Pancreas (tissue), 10 donors: ENCODE data around the gene DOK5. TPM values are rescaled to one million over a fixed set of nuclear protein-coding genes. Genes with fewer than 3 reads are reported as not detected.
A peak's percentile ranks its signal among the peaks of the same experiment; 100 is the strongest.

Experiments
- ATAC-seq, 4 donors: fragments of 200-7000 bp; cut with Tn5 transposase; one replicate each; pipeline versions ENCODE4 v1.8.0 to v1.9.1; 2020; ENCODE audit warnings: mild to moderate bottlenecking in 4 of 4, moderate library complexity in 4 of 4
- DNase-seq, 6 donors: peaks; one replicate each; pipeline ENCODE4 v3.0.0-alpha.2; 2020
- FAIRE-seq: peaks from 2 replicates; lab custom pipeline; 2012; peaks lifted over from hg19 to GRCh38; lab: Jason Lieb, UNC
- H3K27ac ChIP-seq, 4 donors: fragments of 200-600 bp; sonication (generic); 1 replicate in 3 of 4; 2 replicates in 1 of 4; pipeline versions ENCODE4 v1.5.0 to v1.8.0; 2020
- H3K27me3 ChIP-seq, 4 donors: fragments of 200-600 bp; one replicate each; pipeline ENCODE4 v1.8.0; 2021
- H3K36me3 ChIP-seq, 3 donors: fragments of 200-600 bp; sonication (generic) in 1 of 3; one replicate each; pipeline versions ENCODE4 v1.5.0 to v1.8.0; 2020 to 2021
- H3K4me1 ChIP-seq, 3 donors: fragments of 200-600 bp; one replicate each; pipeline ENCODE4 v1.8.0; 2021
- H3K4me3 ChIP-seq, 4 donors: fragments of 200-600 bp; sonication (generic) in 2 of 4; one replicate each; pipeline versions ENCODE4 v1.5.0 to v1.8.0; 2020 to 2021
- H3K9me3 ChIP-seq, 4 donors: fragments of 200-600 bp; one replicate each; pipeline ENCODE4 v1.8.0; 2021
- WGBS, 2 donors: extraction: QIAGEN DNeasy Blood & Tissue Kit; methylation state at CpG; one replicate each; pipeline ENCODE4 v1.1.7; 2013; 5-methylcytosine and 5-hydroxymethylcytosine counted together
- intact Hi-C, 3 donors: fragments of 100-400 bp; cut with DNase I; formaldehyde crosslinking; loops; one replicate each; pipeline versions ENCODE4 v1.11.1 to v1.14.2; 2022
- polyA plus RNA-seq, 2 donors: library from polyadenylated mRNA; stranded (reverse); fragments of 200-250 nt; gene quantifications; one replicate each; pipeline ENCODE4 v1.2.3, GENCODE V29; 2013
- total RNA-seq, 6 donors: library from RNA; stranded (reverse); fragmentation: NEBNext Ultra II Directional in 4 of 6; extraction: Animal tissue kit (Norgen Biotek cat#: 25700) in 4 of 6; gene quantifications; one replicate each; pipeline versions ENCODE4 v1.2.1 to v1.2.4, GENCODE V29; 2021 to 2023
- TF ChIP-seq, protein P1 (sequence below), 4 donors: fragments of 200-600 bp; sonication (generic) in 3 of 4; IDR thresholded peaks; one replicate each; pipeline versions ENCODE4 v1.5.0 to v1.8.0; 2021; ENCODE audit warnings: antibody characterized with exemption in 4 of 4
- donor health status: healthy with polysubstance abuse.
- donor health status: DM: no; HTN: no; CAD: no; lungs with moderate emphysema.
- donor health status: DM: no; HTN: no; CAD: no.
- donor health status: control.
- donor health status: control.
- donor health status: Bipolar disorder and iron deficiency.
- donor health status: DM: yes; HTN: yes; CAD: no.
- donor health status: DM: no; HTN: no; CAD: no.
- donor health status: DM: no; HTN: no; CAD: no.
- donor health status: DM: yes; HTN: yes; CAD: no.

The DOK5 gene
- total and polyA plus RNA-seq, 8 donors = 0.24 to 1.2 (median 0.51) TPM

DNA sequence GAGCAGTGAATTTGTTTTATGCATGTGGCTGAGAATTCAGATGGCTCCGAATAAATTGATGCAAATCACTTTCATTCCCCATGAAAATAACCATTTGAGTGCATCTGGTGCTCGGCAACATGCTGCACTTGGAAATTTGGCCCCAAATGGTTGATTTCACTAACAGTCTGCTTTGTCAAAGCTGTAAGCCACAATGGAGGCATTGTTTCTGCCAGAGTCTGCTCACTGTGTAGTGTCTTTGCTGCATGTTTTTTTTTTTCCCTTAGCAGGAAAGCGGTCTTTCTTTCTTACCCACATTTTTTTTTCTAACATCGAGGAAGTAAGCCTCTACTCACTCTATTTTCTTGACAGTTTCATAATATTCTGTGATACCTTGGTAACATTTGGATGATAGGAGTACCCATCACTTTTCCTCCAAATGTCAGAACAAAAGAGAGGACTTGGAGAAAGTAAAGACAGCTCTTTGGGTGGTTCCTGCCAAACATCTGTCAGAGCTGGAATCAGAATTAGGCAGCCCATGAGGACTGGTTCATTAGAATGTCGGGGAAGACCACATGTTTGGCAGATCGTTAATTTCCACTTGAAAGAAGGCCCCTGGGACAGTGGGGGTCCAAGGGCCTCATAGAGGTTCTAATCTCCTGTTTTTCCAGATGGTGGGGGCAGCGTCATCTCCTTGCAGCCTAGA is 149.5 kb downstream of the DOK5 start:
- no peak overlapping the region for H3K4me3 ChIP-seq
- DNase-seq = no peak
- no peaks in the 10 kb centered on the region for H3K9me3 ChIP-seq
- H3K4me1 ChIP-seq = peaks cover 0 to 22% (median 21%) of the 10 kb centered on the region in 3 donors
- peak in 3 of 4 donors; percentile 63 to 74 (median 66) for ATAC-seq
- no peaks in the 10 kb centered on the region for H3K36me3 ChIP-seq
- intact Hi-C loops = no loop called here
- TF ChIP-seq, protein P1, sequence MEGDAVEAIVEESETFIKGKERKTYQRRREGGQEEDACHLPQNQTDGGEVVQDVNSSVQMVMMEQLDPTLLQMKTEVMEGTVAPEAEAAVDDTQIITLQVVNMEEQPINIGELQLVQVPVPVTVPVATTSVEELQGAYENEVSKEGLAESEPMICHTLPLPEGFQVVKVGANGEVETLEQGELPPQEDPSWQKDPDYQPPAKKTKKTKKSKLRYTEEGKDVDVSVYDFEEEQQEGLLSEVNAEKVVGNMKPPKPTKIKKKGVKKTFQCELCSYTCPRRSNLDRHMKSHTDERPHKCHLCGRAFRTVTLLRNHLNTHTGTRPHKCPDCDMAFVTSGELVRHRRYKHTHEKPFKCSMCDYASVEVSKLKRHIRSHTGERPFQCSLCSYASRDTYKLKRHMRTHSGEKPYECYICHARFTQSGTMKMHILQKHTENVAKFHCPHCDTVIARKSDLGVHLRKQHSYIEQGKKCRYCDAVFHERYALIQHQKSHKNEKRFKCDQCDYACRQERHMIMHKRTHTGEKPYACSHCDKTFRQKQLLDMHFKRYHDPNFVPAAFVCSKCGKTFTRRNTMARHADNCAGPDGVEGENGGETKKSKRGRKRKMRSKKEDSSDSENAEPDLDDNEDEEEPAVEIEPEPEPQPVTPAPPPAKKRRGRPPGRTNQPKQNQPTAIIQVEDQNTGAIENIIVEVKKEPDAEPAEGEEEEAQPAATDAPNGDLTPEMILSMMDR (IDR thresholded peaks at IDR 0.05) = no peak
- peak overlapping the region in 3 of 4 donors; percentile 26 to 34 (median 27) for H3K27ac ChIP-seq
- 42 to 51% methylated on average over 7 of the region's 7 CpGs for WGBS, 2 donors
- no peak for FAIRE-seq
- no peaks in the 10 kb centered on the region for H3K27me3 ChIP-seq

DNA sequence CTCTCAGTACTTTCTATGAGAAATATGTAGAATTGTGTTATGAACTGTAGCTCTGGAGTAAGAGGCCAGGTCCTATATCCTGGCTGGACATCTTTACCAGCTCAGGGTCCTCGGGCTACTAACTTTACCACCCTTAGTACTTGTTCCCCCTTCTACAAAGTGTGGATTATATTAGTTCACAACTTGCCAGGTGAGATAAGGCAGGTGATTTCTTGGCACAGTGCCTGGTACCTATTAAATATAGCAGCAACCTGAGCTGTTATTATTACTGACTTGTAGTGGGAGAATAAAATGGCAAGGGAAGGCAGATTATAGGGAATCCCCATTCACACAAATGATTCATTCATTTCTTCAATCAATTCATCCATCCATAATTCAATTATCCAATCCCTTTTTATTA is 150.1 kb downstream of the DOK5 start:
- intact Hi-C loops = no loop called here
- Histone ChIP-seq H3K9me3 (no peaks in the 10 kb centered on the region), H3K27me3 (no peaks in the 10 kb centered on the region), H3K4me3 (no peak overlapping the region), H3K36me3 (no peaks in the 10 kb centered on the region), H3K4me1 (peaks cover 0 to 22% (median 21%) of the 10 kb centered on the region in 3 donors), H3K27ac (peak overlapping the region in 1 of 4 donors; percentile 18)
- DNase-seq (peak in 2 of 6 donors; percentile 20 to 39), FAIRE-seq (no peak), ATAC-seq (peak; percentile 63 to 75 (median 68))
- 12 to 13% methylated on average over 1 of the region's 1 CpG for whole genome bisulfite sequencing, 2 donors
- TF ChIP-seq, protein P1 (IDR thresholded peaks at IDR 0.05) = no peak

DNA sequence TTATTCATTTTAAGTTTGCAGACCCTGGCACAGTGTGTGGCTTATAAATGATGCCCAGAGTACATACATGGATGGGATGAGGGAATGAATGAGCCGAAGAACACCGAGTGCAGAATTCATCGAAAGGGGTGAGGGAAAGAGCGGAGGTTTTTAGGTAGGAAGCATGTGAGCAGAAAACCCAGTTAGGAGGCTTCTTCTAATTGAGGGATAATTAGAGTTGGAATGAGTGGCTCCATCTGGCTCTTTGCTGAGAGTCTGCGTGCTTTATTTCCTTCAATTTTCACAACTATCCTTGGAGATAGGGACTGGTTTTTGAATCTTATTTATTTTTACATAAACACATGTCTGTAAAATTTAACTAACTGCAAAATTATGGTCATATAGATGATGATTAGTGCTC is 150.7 kb downstream of the DOK5 start:
- no peak for ATAC-seq
- no peaks in the 10 kb centered on the region for H3K36me3 ChIP-seq
- no peak for DNase-seq
- peaks cover 0 to 22% (median 21%) of the 10 kb centered on the region in 3 donors for H3K4me1 ChIP-seq
- TF ChIP-seq, protein P1 (IDR thresholded peaks at IDR 0.05) = no peak
- no peak overlapping the region for H3K27ac ChIP-seq
- H3K27me3 ChIP-seq = no peaks in the 10 kb centered on the region
- no peaks in the 10 kb centered on the region for H3K9me3 ChIP-seq
- no peak overlapping the region for H3K4me3 ChIP-seq
- intact Hi-C loops = no loop called here
- FAIRE-seq = no peak
- 96 to 98% methylated on average over 5 of the region's 5 CpGs for WGBS, 2 donors

DNA sequence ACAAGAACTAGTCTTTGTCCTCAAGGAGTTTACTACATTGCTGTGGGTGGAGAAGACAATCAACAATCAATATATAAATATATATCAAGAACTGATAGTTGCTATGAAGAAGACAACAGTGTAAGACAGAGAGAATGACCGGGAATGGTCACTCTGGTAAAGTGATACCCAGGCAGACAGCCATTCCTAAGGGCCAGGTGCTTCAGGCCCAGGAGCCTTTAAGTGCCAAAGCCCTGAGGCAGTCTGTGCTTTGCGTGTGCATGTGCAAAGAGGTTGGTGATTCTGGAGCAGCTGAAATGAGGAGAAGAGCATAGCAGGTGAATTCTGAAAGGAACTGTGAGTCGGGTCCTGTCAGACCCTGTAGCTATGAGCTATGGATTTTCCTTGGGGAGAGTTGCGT is 154.2 kb downstream of the DOK5 start:
- ATAC-seq (no peak), DNase-seq (no peak), FAIRE-seq (no peak)
- Histone ChIP-seq H3K27ac (no peak overlapping the region), H3K36me3 (no peaks in the 10 kb centered on the region), H3K4me1 (peaks cover 0 to 13% (median 12%) of the 10 kb centered on the region in 3 donors), H3K4me3 (no peak overlapping the region), H3K27me3 (no peaks in the 10 kb centered on the region), H3K9me3 (no peaks in the 10 kb centered on the region)
- WGBS, 2 donors = 89 to 92% methylated on average over 4 of the region's 4 CpGs
- intact Hi-C loops = no loop called here
- TF ChIP-seq, protein P1 (IDR thresholded peaks at IDR 0.05) = no peak

DNA sequence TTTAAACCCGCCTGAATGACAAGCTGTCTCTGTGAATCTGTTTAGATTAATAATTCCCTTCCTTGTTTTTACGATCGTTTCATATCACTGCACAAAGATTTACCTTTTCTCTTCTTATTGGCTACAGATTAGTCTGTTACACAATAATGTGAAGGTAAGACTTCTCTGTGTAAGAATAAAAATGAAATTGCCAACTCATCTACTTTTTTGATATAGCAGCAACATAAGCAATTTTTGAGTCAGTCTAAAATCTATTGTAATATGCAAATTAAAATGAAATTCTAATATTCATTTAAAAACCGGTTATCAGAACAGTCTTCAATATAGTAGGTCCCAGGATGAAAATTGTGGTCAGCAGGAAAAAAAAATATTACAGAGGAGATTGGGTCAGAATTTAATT is 155.2 kb downstream of the DOK5 start:
- intact Hi-C loops = no loop called here
- TF ChIP-seq, protein P1 (IDR thresholded peaks at IDR 0.05) = no peak
- Histone ChIP-seq H3K36me3 (no peaks in the 10 kb centered on the region), H3K27ac (no peak overlapping the region), H3K4me3 (no peak overlapping the region), H3K9me3 (no peaks in the 10 kb centered on the region), H3K4me1 (peaks cover 0 to 4% (median 3%) of the 10 kb centered on the region in 3 donors), H3K27me3 (no peaks in the 10 kb centered on the region)
- no peak for FAIRE-seq
- no peak for DNase-seq
- WGBS, 2 donors = 55 to 57% methylated on average over 4 of the region's 4 CpGs
- no peak for ATAC-seq
